Measurements from ENCODE around the gene RASA2.

DNA sequence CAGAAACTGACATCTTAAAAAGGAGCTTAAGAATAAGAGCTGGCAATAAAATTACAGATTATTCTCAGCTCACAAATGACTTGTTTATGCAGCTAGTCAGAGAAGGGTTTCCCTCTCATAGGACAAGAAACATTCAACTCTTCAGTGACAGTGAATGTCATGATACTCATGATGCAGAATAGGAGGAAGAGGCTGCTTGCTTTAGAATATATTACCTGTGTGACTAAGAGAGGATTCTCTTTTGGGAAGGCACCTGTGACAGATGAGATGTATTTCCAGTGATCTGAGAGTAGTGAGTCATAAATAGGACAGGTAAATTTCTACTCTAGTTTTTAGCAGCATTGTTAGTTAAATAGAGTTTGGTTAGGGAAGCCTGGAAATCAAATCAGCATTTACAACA lies 39.9 kb downstream of the RASA2 start:
- TF ChIP-seq POLR2A (IDR thresholded peaks at IDR 0.05), result no peak
- TF ChIP-seq, protein P1, sequence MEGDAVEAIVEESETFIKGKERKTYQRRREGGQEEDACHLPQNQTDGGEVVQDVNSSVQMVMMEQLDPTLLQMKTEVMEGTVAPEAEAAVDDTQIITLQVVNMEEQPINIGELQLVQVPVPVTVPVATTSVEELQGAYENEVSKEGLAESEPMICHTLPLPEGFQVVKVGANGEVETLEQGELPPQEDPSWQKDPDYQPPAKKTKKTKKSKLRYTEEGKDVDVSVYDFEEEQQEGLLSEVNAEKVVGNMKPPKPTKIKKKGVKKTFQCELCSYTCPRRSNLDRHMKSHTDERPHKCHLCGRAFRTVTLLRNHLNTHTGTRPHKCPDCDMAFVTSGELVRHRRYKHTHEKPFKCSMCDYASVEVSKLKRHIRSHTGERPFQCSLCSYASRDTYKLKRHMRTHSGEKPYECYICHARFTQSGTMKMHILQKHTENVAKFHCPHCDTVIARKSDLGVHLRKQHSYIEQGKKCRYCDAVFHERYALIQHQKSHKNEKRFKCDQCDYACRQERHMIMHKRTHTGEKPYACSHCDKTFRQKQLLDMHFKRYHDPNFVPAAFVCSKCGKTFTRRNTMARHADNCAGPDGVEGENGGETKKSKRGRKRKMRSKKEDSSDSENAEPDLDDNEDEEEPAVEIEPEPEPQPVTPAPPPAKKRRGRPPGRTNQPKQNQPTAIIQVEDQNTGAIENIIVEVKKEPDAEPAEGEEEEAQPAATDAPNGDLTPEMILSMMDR (IDR thresholded peaks at IDR 0.05), result no peak
